Parathyroid adenoma (tissue), 2 donors: Measurements from ENCODE around the gene RPGRIP1.
"Not testable (repeated sequence)": the region's sequence is repeated elsewhere in the genome, so short reads cannot be mapped to it uniquely, and the experiment has no call there.

Source experiments
- H2AFZ ChIP-seq: fragments of 300-600 bp; sonication (generic); one replicate; pipeline ENCODE4 v1.7.0; 2017; ENCODE audit warnings: antibody characterized with exemption, mild to moderate bottlenecking
- H3K27ac ChIP-seq: fragments of 300-600 bp; sonication (generic); one replicate; pipeline ENCODE4 v1.7.0; 2017
- H3K27me3 ChIP-seq: fragments of 300-600 bp; sonication (generic); one replicate; pipeline ENCODE4 v1.7.0; 2017; ENCODE audit warnings: low read length; ENCODE audit not compliant: control insufficient read depth, insufficient read depth
- H3K36me3 ChIP-seq: fragments of 300-600 bp; sonication (generic); one replicate; pipeline ENCODE4 v1.7.0; 2017; ENCODE audit warnings: low read length; ENCODE audit not compliant: control insufficient read depth, insufficient read depth
- H3K4me1 ChIP-seq: fragments of 300-600 bp; sonication (generic); one replicate; pipeline ENCODE4 v1.7.0; 2017; ENCODE audit warnings: control low read depth
- H3K4me2 ChIP-seq: fragments of 300-600 bp; sonication (generic); one replicate; pipeline ENCODE4 v1.7.0; 2017; ENCODE audit warnings: low read length
- H3K4me3 ChIP-seq: fragments of 300-600 bp; sonication (generic); one replicate; pipeline ENCODE4 v1.7.0; 2017; ENCODE audit warnings: low read depth, low read length
- H3K79me2 ChIP-seq: fragments of 300-600 bp; sonication (generic); one replicate; pipeline ENCODE4 v1.7.0; 2017; ENCODE audit warnings: control low read depth
- H3K9ac ChIP-seq: fragments of 300-600 bp; sonication (generic); one replicate; pipeline ENCODE4 v1.7.0; 2017; ENCODE audit warnings: mild to moderate bottlenecking
- H3K9me3 ChIP-seq: fragments of 300-600 bp; sonication (generic); one replicate; pipeline ENCODE4 v1.7.0; 2017; ENCODE audit warnings: low read length; ENCODE audit not compliant: control insufficient read depth
- TF ChIP-seq, protein P1 (sequence below): fragments of 300-600 bp; sonication (generic); IDR thresholded peaks from one replicate; pipeline ENCODE4 v1.7.0; 2017; ENCODE audit warnings: antibody characterized with exemption, mild to moderate bottlenecking
- donor health status: primary hyperparathyroidism.

RPGRIP1 gene

DNA sequence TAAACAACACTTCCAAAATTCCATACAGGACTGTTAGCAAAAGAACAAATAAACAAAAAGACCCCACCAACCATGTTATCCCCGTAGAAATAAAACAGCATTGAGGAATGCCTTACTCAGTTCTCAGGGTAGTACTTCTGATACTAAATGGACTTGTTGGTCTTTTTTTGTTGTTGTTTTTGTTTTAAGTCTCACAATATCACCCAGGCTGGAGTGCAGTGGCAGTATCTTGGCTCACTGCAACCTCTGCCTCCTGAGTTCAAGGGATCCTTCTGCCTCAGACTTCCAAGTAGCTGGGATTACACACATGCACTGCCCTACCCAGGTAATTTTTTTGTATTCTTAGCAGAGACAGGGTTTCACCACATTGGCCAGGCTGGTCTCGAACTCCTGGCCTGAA lies 27.7 kb upstream of the RPGRIP1 start:
- Histone ChIP-seq H3K36me3 (no peaks in the 10 kb centered on the region), H3K4me2 (no peak overlapping the region), H2AFZ (no peak overlapping the region), H3K9me3 (no peaks in the 10 kb centered on the region), H3K79me2 (peaks cover 71% of the 10 kb centered on the region), H3K27me3 (no peaks in the 10 kb centered on the region), H3K9ac (no peak overlapping the region), H3K4me3 (no peak overlapping the region), H3K4me1 (peaks cover 18% of the 10 kb centered on the region), H3K27ac (no peak overlapping the region)
- TF ChIP-seq, protein P1, sequence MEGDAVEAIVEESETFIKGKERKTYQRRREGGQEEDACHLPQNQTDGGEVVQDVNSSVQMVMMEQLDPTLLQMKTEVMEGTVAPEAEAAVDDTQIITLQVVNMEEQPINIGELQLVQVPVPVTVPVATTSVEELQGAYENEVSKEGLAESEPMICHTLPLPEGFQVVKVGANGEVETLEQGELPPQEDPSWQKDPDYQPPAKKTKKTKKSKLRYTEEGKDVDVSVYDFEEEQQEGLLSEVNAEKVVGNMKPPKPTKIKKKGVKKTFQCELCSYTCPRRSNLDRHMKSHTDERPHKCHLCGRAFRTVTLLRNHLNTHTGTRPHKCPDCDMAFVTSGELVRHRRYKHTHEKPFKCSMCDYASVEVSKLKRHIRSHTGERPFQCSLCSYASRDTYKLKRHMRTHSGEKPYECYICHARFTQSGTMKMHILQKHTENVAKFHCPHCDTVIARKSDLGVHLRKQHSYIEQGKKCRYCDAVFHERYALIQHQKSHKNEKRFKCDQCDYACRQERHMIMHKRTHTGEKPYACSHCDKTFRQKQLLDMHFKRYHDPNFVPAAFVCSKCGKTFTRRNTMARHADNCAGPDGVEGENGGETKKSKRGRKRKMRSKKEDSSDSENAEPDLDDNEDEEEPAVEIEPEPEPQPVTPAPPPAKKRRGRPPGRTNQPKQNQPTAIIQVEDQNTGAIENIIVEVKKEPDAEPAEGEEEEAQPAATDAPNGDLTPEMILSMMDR: no peak

DNA sequence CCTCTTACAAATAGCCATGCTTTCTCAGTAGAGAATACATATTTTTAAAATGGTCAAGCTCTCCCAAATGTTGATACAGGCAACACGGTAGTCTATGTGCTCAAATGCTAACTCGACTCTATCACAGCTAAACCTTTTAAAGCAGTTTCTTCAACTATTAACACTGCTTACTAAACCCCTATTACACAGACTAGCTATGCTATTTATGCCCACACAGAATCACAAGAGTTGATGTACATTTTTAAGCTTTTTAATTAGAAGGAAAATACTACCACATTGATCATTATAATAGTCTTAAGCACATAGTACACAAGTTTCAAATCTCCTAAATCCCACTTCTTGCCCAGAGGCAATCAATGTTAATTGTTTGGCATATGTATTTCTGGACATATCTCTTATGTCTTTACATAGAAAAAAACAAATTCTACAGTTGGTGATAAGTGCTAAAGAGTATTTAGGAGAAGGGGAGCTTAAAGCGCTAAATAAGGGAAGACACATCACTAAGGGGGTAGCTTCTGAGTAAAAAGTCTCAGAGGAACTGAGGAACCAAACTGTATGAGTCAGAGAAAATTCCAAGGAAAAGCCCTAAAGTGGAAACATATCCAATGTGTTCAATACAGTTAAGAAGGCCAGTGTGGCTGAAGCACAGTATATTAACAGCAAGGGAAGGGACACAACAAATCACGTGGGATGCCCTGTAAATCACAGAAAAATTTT lies 24.3 kb upstream of the RPGRIP1 start:
- TF ChIP-seq, protein P1: no peak
- H3K79me2 ChIP-seq: peaks cover 63% of the 10 kb centered on the region
- H3K9ac ChIP-seq: no peak overlapping the region
- no peak overlapping the region for H3K4me2 ChIP-seq
- no peak overlapping the region for H2AFZ ChIP-seq
- H3K36me3 ChIP-seq: no peaks in the 10 kb centered on the region
- H3K9me3 ChIP-seq: no peaks in the 10 kb centered on the region
- no peak overlapping the region for H3K27ac ChIP-seq
- H3K4me1 ChIP-seq: peaks cover 19% of the 10 kb centered on the region
- H3K27me3 ChIP-seq: no peaks in the 10 kb centered on the region
- no peak overlapping the region for H3K4me3 ChIP-seq

DNA sequence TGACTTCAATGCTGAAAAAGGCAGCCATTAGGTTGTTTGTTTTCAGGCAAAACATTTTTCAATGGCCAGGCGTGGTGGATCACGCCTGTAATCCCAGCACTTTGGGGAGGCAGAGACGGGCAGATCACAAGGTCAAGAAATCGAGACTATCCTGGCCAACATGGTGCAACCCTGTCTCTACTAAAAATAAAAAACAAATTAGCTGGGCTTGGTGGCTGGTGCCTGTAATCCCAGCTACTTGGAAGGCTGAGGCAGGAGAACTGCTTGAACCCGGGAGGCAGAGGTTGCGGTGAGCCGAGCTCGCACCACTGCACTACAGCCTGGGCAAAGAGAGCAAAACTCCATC lies 23.8 kb upstream of the RPGRIP1 start:
- Histone ChIP-seq H3K4me1 (peaks cover 19% of the 10 kb centered on the region), H3K79me2 (peaks cover 60% of the 10 kb centered on the region)
- not testable (repeated sequence) for H3K27ac ChIP-seq, H3K4me2 ChIP-seq, H3K9me3 ChIP-seq, H3K4me3 ChIP-seq, H3K36me3 ChIP-seq, H3K9ac ChIP-seq, H3K27me3 ChIP-seq, H2AFZ ChIP-seq

DNA sequence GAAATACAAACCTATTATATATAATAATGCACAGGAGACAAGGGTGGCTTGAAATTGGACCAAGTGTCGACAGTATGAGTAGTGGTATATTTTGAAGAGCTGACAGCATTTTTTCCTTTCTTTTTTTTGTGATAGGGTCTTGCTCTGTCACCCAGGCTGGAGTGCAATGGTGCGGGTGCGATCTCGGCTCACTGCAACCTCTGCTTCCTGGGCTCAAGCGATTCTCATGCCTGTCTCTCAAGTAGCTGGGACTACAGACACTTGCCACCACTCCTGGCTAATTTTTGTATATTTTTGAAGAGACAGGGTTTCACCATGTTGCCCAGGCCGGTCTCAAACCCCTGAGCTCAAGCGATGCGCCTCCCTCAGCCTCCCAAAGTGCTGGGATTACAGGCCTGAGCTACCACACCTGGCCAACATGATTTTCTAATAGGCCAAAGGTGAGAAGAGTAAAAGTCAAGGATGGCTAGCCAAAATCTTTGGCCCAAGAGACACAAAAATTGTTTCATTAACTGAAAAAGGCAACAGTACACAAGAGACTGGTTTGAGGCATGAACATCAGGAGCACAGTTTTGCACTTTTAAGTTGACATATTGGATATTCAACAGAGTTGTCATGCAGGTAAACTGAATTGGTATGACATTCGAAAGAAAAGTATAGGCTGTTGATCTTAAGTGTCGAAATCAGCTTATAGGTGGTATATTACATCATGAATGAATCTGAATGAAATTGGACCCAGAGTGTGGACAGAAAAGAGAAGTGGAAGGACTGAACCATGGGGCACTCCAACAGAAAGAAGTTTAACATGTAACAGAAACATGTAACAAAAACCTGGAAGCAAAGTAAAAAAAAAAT lies 23.1 kb upstream of the RPGRIP1 start:
- no peak overlapping the region for H3K27ac ChIP-seq
- peaks cover 61% of the 10 kb centered on the region for H3K79me2 ChIP-seq
- peaks cover 19% of the 10 kb centered on the region for H3K4me1 ChIP-seq
- no peaks in the 10 kb centered on the region for H3K9me3 ChIP-seq
- no peak overlapping the region for H2AFZ ChIP-seq
- peak overlapping the region; percentile 4 for H3K4me2 ChIP-seq
- TF ChIP-seq, protein P1: no peak
- no peaks in the 10 kb centered on the region for H3K36me3 ChIP-seq
- H3K9ac ChIP-seq: no peak overlapping the region
- H3K4me3 ChIP-seq: no peak overlapping the region
- no peaks in the 10 kb centered on the region for H3K27me3 ChIP-seq

DNA sequence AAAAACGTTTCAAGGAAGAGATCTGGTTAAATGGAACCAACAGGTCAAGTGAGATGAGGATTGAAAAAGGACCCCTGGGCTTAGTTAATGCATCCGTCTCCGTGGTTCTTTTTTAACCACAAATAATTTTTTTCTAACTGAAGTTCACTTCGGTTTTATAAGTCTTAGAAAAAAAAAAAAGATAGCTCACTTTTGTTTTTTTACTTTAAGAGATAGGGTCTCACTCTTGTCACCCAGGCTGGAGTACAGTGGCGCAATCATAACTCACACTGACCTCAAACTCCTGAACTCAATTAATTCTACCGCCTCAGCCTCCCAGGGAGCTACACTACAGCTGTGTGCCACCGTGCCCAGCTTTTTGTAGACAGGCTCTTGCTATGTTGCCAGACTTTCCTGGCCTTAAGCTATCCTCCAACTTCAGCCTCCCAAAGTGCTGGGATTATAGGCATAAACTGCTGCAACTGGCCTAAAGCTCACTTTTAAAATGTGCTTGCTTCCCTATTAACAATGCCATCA lies 22.4 kb upstream of the RPGRIP1 start:
- Histone ChIP-seq H3K9ac (no peak overlapping the region), H3K79me2 (peaks cover 62% of the 10 kb centered on the region), H3K4me2 (peak overlapping the region; percentile 4), H3K4me1 (peaks cover 22% of the 10 kb centered on the region), H3K27ac (no peak overlapping the region), H3K4me3 (no peak overlapping the region), H3K27me3 (no peaks in the 10 kb centered on the region), H3K36me3 (no peaks in the 10 kb centered on the region), H3K9me3 (no peaks in the 10 kb centered on the region), H2AFZ (no peak overlapping the region)
- TF ChIP-seq, protein P1: no peak
